Right forelimb (tissue), 1 donor: ENCODE results near the gene VRK2.
"Not testable (repeated sequence)": the region's sequence is repeated elsewhere in the genome, so short reads cannot be mapped to it uniquely, and the experiment has no call there.

Experiments used
- DNase-seq: peaks from one replicate; pipeline ENCODE4 v3.0.0-alpha.2; 2018

The VRK2 gene

DNA sequence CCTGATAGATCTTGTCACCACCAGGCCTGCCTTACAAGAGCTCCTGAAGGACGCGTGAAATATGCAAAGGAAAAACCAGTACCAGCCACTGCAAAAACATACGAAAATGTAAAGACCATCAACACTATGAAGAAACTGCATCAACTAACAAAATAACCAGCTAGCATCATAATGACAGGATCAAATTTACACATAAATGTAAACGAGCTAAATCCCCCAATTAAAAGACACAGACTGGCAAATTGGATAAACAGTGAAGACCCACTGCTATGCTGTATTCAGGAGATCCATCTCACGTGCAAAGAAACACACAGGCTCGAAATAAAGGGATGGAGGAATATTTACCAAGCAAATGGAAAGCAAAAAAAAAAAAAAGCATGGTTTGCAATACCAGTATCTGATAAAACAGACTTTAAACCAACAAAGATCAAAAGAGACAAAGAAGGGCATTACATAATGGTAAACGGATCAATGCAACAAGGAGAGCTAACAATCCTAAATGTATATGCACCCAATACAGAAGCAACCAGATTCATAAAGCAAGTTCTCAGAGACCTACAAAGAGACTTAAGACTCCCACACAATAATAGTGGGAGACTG is 123.8 kb downstream of the VRK2 start:
- not testable (repeated sequence) for DNase-seq

DNA sequence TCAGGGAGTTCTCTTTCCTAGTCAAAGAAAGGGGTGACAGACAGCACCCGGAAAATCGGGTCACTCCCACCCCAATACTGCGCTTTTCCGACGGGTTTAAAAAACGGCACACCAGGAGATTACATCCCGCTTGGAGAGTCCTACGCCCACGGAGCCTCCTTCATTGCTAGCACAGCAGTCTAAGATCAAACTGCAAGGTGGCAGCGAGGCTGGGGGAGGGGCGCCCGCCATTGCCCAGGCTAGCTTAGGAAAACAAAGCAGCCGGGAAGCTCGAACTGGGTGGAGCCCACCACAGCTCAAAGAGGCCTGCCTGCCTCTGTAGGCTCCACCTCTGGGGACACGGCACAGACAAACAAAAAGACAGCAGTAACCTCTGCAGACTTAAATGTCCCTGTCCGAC is 125.2 kb downstream of the VRK2 start:
- not testable (repeated sequence) for DNase-seq

DNA sequence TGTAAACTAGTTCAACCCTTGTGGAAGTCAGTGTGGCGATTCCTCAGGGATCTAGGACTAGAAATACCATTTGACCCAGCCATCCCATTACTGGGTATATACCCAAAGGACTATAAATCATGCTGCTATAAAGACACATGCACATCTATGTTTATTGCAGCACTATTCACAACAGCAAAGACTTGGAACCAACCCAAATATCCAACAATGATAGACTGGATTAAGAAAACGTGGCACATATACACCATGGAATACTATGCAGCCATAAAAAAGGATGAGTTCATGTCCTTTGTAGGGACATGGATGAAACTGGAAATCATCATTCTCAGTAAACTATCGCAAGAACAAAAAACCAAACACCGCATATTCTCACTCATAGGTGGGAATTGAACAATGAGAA is 130.6 kb downstream of the VRK2 start:
- DNase-seq, result not testable (repeated sequence)

DNA sequence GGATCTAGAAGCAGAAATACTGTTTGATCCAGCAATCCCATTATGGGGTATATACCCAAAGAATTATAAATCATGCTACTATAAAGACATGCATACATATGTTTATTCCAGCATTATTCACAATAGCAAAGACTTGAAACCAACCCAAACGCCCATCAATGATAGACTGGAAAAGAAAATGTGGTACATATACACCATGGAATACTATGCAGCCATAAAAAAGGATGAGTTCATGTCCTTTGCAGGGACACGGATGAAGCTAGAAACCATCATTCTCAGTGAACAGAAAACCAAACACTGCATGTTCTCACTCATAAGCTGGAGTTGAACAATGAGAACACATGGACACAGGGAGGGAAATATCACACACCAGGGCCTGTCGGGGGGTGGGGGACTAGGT is 133.6 kb downstream of the VRK2 start:
- DNase-seq, result not testable (repeated sequence)

DNA sequence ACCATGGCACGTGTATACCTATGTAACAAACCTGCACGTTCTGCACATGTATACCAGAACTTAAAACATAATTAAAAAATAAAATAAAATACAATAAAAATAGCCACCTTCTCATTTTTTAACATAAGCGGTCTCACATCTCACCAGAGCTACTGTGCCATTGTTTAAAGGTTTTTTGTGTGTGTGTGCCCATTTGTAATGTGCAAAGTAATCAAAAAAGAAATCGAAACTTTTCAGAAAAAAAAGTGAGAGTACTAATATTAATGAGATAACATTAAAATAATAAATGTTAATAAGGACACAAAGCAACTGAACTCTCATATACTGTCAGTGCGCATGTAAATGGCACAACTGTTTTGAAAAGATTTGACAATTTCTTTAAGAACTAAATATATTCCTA is 134.0 kb downstream of the VRK2 start:
- no peak for DNase-seq

DNA sequence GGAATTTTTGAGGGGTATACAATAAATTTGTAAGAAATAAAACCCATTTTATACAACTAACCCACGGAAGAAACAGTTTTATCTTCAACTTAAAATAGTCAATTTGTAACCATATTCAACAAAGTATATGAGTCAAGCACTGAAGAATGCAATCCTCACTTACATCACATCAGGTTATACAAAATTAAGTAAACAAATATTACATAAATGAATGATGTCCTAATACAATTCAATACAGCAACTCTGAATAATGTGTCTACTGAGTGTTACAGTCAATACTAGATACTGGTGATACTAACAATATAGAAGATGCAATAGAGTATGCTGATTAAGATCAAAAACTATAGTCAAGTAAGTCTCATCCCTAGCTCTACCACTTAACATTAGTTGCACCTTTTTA is 135.9 kb downstream of the VRK2 start:
- DNase-seq, result no peak

DNA sequence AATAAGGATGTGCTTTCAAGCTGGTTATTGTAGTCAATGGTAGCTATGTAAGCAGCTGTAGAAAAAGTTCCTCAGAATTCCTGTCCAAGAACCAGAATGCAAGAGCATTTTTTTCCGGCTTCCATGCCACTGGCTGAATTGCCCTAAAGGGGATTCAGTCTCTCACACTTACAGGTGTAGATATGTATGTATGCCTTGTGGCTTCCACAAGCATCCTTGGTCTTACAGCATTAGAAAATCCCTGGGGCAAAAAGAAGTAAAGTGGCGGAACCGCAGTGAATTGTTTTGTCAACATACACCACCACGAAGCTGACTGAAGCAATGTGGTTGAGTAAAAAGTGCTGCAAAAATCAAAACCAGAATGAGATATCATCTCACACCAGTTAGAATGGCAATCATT is 139.9 kb downstream of the VRK2 start:
- DNase-seq, result no peak

DNA sequence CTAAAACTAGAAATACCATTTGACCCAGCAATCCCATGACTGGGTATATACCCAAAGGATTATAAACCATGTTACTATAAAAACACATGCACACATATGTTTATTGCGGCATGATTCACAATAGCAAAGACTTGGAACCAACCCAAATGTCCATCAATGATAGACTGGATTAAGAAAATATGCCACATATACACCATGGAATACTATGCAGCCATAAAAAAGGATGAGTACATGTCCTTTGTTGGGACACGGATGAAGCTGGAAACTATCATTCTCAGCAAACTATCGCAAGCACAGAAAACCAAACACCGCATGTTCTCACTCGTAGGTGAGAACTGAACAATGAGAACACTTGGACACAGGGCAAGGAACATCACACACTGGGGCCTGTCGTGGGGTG is 140.4 kb downstream of the VRK2 start:
- DNase-seq, result not testable (repeated sequence)

DNA sequence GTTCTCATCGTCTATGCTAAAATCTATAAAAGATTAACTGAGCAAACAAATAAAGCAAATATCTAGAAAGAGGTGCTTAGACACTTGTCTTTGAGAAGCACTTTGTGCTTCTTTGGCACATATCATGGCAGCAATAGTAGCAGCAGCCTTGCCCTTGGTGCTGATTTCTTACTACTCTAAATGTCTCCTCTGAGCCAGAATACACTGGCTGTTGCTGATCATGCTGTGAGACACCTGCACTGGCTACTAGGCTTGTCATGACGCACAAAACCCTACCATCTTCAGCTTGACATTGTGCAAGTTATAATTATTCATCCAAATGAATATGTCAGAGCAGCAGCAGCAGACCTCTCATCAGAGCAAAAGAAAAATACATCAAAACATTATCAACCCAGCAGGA is 147.9 kb downstream of the VRK2 start:
- DNase-seq, result no peak

DNA sequence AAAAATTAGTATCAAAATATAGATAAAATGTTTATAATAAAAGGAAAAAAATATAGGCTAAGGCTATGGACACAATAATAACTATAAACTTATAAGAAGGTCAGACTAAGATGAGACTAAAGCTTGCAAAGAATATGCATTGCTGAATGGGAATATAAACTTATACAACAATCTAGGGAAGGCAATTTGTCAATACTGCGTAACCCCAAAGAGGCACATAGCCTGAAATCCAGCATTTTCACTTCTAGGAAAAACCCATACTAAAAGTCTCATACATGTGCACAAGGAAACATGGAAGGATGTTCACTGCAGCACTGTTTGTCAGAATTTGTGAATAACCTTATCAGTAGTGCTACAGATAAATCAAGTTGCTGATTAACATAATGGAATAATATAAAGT is 149.1 kb downstream of the VRK2 start:
- DNase-seq, result no peak

DNA sequence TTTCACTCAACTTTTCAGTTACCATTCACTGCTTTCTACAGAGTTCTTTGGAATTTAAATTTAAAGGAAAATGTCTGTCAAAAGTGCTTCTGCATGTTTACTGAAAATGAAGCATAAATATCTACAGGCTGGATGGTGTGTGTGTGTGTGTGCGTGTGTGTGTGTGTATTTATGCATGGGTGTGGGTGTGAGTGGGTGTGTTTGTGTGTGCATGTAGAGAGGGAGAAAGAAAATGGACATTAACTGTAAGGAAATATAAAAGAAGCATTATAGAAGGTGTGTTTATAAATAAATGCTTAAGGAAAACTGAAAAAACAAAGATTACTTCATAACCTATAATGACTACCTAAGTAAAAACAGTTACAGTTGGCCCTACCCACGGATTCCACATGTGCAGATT is 151.3 kb downstream of the VRK2 start:
- no peak for DNase-seq

DNA sequence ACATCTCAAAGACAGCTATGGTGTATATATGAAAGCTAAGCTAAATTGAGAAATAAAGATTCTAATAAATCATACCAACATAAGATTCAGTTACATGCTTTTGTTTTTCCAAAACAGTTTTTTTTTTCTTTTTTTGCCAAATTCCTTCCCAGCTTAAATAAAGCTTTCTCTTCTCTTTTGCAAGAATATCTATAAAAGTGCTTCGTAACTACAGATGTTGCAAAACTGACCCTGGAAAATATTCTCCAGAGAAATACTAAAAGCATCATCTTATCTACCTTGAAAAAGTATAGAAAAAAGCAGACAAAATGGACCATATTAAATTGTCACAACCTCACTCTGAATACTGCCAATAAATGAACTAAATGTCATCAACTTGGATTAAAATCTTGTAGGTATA is 155.8 kb downstream of the VRK2 start:
- DNase-seq, result no peak

DNA sequence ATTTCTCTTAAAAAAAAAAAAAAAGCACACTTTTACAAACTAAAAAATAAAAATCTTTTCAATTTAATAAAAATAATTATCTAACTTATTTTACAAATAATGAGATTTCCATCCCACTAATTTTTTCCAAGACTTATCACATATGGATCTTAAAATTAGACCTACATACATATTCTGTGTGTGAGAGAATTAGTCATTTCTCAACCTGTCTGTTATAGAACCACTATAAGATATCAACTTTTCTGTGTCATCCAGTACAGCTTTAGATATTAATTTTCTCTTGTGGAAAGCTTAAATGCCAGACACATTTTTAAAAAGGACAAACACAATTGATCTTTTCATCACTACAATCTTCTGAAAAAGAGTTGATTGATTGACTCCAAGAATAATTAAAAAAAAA is 156.4 kb downstream of the VRK2 start:
- DNase-seq, result no peak

DNA sequence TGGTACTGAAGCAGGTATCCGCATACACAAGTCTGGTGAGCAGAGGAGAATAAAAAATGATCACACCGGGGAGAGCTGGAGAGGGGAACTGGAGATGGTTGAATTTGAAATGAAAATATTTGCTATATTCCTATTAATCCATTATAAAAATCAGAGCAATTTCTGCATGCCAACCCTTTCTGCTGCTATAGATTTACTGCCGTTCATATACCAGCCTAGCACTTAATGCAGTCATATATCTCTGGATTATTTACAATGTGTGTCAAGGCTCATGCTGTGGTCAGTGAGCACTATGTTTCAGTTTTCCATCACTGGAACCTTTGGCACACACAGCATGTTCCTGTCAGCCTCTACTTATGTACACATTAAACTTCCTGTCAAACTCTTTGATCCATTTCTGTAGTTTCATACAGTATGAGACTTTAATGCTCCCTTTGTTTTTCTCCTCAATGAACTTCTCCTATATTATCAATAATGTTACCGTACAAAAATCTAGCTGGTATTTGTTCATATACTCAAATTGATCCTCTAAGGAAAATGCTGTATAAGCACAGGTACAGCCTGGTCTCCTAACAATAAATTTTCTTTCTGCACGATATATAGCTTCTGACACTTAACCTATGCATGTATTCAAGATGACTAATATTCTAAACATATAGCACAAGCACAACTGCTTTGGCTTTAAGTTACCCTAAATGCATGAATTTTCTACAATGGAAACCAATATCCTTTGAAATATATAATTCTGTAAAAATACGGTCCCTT is 157.8 kb downstream of the VRK2 start:
- DNase-seq, result no peak

DNA sequence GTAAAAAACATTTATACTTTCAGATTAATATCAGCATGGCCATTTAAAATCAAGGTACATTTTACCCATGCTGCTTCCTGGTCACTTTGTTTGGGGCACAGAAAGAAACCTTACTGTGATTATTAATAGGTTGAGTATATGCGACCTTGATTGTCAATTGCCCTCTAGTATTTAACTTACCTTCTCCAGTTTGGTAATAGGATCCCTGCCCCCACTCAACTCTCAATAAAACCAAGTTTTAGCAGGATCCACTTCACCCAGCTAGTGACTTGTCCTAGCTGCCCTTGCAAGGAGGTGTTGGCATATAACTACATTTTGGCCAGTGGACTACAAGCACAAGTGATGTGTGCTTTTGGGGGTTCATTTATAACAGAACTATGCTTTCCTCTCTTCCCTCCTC is 160.2 kb downstream of the VRK2 start:
- DNase-seq, result no peak

DNA sequence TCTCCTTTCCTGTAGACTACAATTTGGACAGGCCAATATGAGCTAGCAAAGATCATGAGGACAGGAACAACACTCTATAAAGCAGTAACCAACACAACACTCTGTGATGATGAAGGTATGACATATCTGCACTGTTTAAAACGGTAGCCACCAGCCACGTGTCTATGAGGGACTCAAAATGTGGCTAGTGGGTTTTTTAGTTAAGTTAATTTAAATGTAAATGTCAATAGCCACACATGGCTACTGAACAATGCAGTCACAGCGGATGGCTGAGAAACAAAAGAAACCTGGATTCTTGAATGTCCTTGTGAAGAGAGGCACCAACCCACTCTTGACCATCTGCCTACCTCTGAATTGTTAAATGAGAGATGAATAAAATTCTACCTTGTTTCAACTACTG is 160.6 kb downstream of the VRK2 start:
- DNase-seq, result no peak
